Kidney (tissue), 14 donors: Measurements from ENCODE around the gene MLPH. TPM values are rescaled to one million over a fixed set of nuclear protein-coding genes. Genes with fewer than 3 reads are reported as not detected.

Experiments
- DNase-seq, 5 donors: peaks; one replicate each; pipeline ENCODE4 v3.0.0-alpha.2; 2013 to 2020
- FAIRE-seq: peaks from 2 replicates; lab custom pipeline; 2012; peaks lifted over from hg19 to GRCh38; lab: Jason Lieb, UNC
- H3K27ac ChIP-seq, 2 donors: one replicate each; pipeline ENCODE4 v1.7.0; 2013; ENCODE audit warnings: low read depth in 2 of 2, low read length in 2 of 2, inconsistent platforms in 1 of 2
- H3K27me3 ChIP-seq: one replicate; pipeline ENCODE4 v1.7.1; 2013; ENCODE audit warnings: low read length, inconsistent platforms; ENCODE audit not compliant: control insufficient read depth, insufficient read depth
- H3K36me3 ChIP-seq, 3 donors: one replicate each; pipeline versions ENCODE4 v1.7.0 to v1.7.1; 2013; ENCODE audit warnings: low read length in 3 of 3, control low read depth in 1 of 3, inconsistent platforms in 1 of 3; ENCODE audit not compliant: insufficient read depth in 3 of 3, control insufficient read depth in 2 of 3
- H3K4me1 ChIP-seq, 3 donors: one replicate each; pipeline versions ENCODE4 v1.7.0 to v1.7.1; 2013; ENCODE audit warnings: low read length in 3 of 3, inconsistent platforms in 1 of 3, low read depth in 1 of 3; ENCODE audit not compliant: control insufficient read depth in 2 of 3, insufficient read depth in 2 of 3
- H3K4me3 ChIP-seq, 3 donors: one replicate each; pipeline versions ENCODE4 v1.7.0 to v1.8.1; 2013; ENCODE audit warnings: low read length in 3 of 3, control low read depth in 1 of 3, inconsistent platforms in 1 of 3
- H3K9ac ChIP-seq, 3 donors: one replicate each; pipeline versions ENCODE4 v1.7.0 to v1.7.1; 2013; ENCODE audit warnings: low read length in 3 of 3, control low read depth in 1 of 3, inconsistent platforms in 1 of 3
- H3K9me3 ChIP-seq, 3 donors: one replicate each; pipeline versions ENCODE4 v1.7.0 to v1.7.1; 2013; ENCODE audit warnings: low read length in 3 of 3, control low read depth in 1 of 3, inconsistent platforms in 1 of 3; ENCODE audit not compliant: control insufficient read depth in 2 of 3, insufficient read depth in 1 of 3
- CTCF ChIP-seq: IDR thresholded peaks from 3 replicates; pipeline ENCODE4 v1.5.1; 2012; ENCODE audit warnings: mild to moderate bottlenecking, moderate library complexity, borderline replicate concordance; ENCODE audit not compliant: insufficient read depth; ENCODE audit errors: extremely low read depth
- intact Hi-C: fragments of 100-400 bp; cut with DNase I; formaldehyde crosslinking; loops from one replicate; pipeline ENCODE4 v1.11.1; 2022
- polyA plus RNA-seq: library from polyadenylated mRNA; stranded (reverse); fragments of 350-450 nt; fragmentation: Illumina TruSeq; extraction: RNeasy Lipid Tissue Mini Kit (QIAGEN cat#74804); gene quantifications from one replicate; pipeline ENCODE4 v1.2.3, GENCODE V29; 2014; ENCODE audit warnings: low read depth, low replicate concordance; ENCODE audit not compliant: insufficient read depth
- total RNA-seq: library from RNA; stranded (reverse); fragmentation: NEBNext Ultra II Directional; extraction: Animal tissue kit (Norgen Biotek cat#: 25700); gene quantifications from one replicate; pipeline ENCODE4 v1.2.1, GENCODE V29; 2021
- donor health status: control.
- donor health status: control.
- donor health status: control.
- donor health status: control.
- donor health status: control.
- donor health status: DM: yes; HTN: yes; CAD: no.
- donor health status: Normal renal cell carcinoma (clear cell type).

MLPH gene
- total and polyA plus RNA-seq, 2 donors from 2014 or later, result 4.6 to 9.6 TPM

GRCh38 chr2:237551071-237551574 is 64.1 kb downstream of the MLPH start:
- Histone ChIP-seq H3K27me3 (no peaks in the 10 kb centered on the region), H3K27ac (no peak overlapping the region), H3K4me3 (no peak overlapping the region), H3K9ac (no peak overlapping the region), H3K9me3 (peaks cover 0 to 6% (median 3%) of the 10 kb centered on the region in 3 donors), H3K4me1 (peaks cover 0 to 6% (median 3%) of the 10 kb centered on the region in 3 donors), H3K36me3 (no peaks in the 10 kb centered on the region)
- intact Hi-C loops, result no loop called here
- no peak for TF ChIP-seq CTCF
- DNase-seq (peak in 1 of 5 donors; percentile 44), FAIRE-seq (no peak)

GRCh38 chr2:237552908-237553307 is 65.9 kb downstream of the MLPH start:
- Histone ChIP-seq H3K9ac (no peak overlapping the region), H3K36me3 (no peaks in the 10 kb centered on the region), H3K27ac (no peak overlapping the region), H3K27me3 (no peaks in the 10 kb centered on the region), H3K9me3 (peaks cover 0 to 9% (median 3%) of the 10 kb centered on the region in 3 donors), H3K4me1 (peaks cover 0 to 5% (median 3%) of the 10 kb centered on the region in 3 donors), H3K4me3 (no peak overlapping the region)
- intact Hi-C loops, result no loop called here
- FAIRE-seq (no peak), DNase-seq (no peak)
- no peak for TF ChIP-seq CTCF

- no peak for TF ChIP-seq CTCF
- Histone ChIP-seq H3K4me3 (no peak overlapping the region), H3K9me3 (peaks cover 0 to 9% (median 3%) of the 10 kb centered on the region in 3 donors), H3K9ac (no peak overlapping the region), H3K27me3 (no peaks in the 10 kb centered on the region), H3K4me1 (no peaks in the 10 kb centered on the region), H3K36me3 (no peaks in the 10 kb centered on the region), H3K27ac (no peak overlapping the region)
- intact Hi-C loops, result no loop called here
- FAIRE-seq (no peak), DNase-seq (peak in 1 of 5 donors; percentile 6)
Observed at GRCh38 chr2:237553948-237554347, 66.9 kb downstream of the MLPH start.

- Histone ChIP-seq H3K9ac (no peak overlapping the region), H3K27ac (no peak overlapping the region), H3K9me3 (peaks cover 0 to 9% (median 3%) of the 10 kb centered on the region in 3 donors), H3K4me3 (no peak overlapping the region), H3K36me3 (no peaks in the 10 kb centered on the region), H3K27me3 (no peaks in the 10 kb centered on the region), H3K4me1 (peaks cover 0 to 4% (median 0%) of the 10 kb centered on the region in 3 donors)
- DNase-seq (no peak), FAIRE-seq (no peak)
- intact Hi-C loops, result no loop called here
- TF ChIP-seq CTCF, result no peak
Observed at GRCh38 chr2:237555560-237555959, 68.5 kb downstream of the MLPH start.
